HPDE6-E6E7 (cell line): Measurements from ENCODE around the gene NOXRED1.

Experiments used
- DNase-seq: peaks from one replicate; pipeline ENCODE4 v3.0.0; 2011; ENCODE audit warnings: missing footprints; ENCODE audit errors: extremely low spot score

NOXRED1 gene

DNA sequence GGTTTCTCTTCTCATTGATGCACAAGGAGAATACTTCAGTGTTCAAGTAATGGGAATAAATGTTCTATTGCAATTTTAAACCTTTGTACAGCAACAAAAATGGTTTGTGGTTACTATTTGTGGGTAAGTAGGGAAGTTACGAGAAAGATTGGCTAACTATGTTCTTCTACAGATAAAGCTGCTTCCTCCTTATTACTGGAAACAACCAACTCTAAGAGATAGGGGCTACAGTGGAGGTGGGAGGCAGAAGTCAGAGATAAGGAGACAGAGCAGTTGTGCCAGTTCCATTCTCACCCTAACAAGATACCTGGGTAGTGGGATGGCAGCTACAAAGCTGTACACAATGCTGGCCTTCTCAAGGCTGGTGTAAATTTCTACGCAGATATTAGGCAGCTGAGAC lies 16.2 kb downstream of the NOXRED1 start:
- DNase-seq, result no peak

DNA sequence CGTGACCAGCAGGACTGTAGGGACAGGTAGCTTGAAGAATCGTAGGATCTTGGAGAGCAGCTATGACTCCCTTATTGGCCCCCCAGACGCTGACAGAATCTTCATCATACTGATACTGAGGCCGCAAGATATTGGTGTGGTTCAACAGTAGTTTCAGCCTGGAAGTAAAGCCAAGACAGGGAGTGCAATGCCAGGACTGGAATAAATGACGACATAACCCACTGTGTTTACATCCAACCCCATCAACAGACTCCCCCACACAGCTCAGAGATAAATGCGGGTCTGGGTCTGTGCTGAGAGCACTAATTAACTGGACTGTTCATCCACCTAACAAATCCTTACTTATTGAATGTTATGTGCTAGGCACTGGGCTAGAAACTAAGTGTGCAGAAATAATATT lies 16.6 kb downstream of the NOXRED1 start:
- DNase-seq, result no peak

DNA sequence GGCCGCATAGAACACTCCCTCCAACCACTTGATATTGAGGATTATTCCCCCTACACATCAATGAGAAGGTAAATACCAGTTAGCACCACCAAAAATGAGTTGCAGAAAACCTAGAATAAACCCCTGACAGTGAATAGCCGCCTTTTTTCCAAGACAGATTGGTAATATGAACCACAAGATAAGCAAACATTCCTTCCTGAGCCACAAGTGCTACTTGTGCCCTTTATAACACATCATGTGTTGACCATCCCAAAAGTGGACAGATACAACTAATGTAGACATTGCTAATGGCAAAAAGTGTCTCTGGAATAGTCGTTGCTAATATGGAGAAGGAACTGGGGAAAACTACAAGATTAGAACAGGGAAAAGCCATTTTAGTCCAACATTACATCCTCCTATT lies 17.2 kb downstream of the NOXRED1 start:
- no peak for DNase-seq

DNA sequence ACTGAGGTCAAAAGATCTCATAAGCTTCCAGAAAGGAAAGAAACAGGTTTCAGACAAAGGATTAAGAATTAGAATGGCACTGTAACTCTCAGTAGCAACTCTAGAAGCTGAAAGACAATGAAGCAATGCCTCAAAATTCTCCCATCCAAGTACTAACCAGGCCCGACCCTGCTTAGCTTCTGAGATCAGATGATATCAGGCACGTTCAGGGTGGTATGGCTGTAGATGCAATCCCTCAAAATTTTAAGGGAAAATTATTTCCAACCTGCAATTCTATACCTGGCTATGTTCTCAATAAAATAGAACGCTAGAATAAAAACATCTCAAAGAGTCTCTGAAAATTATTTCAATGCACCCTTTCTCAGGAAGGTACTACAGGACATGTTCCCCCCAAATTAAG lies 19.6 kb downstream of the NOXRED1 start:
- DNase-seq, result no peak

DNA sequence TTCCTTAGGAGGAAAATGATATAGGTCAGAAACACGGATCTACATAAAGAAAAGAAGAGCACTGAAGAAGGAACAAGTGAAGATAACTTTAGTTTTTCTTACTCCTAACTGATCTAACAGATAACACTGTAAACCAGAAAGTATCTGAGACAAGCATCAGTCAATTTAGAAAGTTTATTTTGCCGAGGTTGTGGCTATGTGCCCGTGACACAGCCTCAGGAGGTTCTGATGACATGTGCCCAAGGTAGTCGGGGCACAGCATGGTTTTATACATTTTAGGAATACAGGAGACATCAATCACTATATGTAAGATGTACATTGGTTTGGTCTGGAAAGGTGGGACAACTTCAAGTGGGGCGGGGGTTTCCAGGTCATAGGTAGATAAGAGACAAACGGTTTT lies 23.1 kb downstream of the NOXRED1 start:
- no peak for DNase-seq

DNA sequence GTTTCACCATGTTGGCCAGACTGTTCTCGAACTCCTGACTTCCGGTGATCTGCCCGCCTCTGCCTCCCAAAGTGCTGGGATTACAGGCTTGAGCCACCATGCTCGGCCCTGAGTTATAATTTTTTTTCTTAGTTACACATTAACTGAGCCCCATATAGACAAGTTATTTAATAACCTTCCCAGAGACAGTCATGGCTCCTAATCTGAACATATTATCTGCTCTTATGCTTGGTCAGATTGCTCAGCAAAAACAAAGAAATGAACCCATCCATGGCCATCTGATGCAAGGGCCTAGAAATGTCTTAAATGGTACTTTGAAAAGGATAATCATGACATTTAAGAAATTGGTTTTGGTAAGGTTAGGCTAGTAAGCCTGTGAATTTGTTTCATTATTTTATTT lies 33.1 kb downstream of the NOXRED1 start:
- DNase-seq, result no peak

DNA sequence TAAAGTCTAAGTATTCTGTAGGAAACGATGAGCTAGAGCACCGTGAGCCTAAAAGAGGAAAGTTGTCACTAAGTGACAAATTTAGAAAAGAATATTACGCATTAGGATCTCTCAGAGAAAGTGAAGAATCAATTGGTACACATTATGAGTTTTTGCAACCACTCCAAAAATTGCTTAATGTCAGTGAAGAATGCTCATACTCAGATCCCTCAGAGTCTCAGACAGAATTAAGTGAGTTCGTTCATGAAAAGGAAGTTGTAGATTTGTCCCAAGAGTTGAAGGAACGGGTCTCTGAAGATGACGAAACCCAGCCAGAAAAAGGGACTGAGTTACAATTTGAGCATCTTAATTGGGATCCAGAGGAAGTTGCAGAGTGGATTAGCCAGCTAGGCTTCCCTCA lies 44.6 kb downstream of the NOXRED1 start:
- no peak for DNase-seq

DNA sequence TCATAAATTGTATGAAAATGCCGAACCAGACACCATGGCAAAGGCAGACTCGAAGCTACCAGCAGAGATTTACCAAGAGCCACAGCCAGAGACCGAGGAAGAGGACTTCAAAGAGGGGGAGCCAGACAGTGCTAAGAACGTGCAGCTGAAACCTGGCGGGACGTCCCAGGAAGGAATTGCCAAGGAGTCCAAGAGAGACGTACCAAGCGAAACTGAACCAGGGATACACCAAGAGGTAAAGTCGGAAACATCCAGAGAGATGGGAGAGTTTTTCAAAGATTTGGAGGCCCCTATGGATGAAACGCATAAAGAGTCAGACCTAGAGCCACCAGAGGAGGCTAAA lies 45.9 kb downstream of the NOXRED1 start:
- no peak for DNase-seq

DNA sequence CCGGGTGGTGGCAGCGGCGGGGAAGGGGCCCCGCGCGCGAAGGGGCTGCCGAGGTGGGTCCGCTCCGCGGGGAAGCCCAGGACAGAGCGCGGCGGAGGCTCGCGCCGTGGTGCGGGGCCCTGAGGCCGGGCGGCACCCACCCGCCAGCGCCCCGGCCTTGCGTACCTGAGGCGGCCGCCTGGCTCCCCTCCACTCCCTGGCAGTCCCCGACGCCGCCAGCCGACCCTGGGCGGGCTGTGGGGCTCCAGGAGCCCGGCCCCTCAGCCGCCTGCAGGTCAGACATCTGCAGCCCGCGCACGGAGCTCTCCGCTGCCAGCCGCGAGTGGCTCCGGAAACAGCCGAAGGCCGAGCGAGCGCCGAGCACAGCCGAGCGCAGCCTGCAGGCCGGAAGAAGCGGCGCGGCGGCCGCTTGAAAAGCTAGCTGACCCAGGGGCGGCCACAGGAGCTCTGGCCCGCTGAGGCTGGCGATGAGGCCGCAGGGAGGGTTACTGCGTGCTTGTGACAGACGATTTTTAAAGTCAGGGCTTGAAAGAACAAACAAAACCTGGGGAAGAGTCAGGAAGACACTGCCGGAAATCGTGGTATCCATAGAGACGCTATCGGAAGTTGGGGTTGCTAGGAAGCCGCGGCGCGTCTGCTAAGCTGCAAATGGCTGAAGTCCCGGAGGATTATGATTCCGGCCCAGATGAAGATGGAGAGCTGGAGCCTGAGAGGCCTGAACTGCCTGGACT lies 46.4 kb downstream of the NOXRED1 start, which contains the start of the genes SAMD15 and TMED8:
TSS of gene SAMD15 (plus strand) at position 609 of the 731 bp plus-strand sequence. CDS start at position 649, 40 bp downstream.
TSS of gene TMED8 (minus strand) at position 324 of the 731 bp plus-strand sequence. CDS start at position 283, 41 bp downstream.
- DNase-seq, result peak; percentile 89

DNA sequence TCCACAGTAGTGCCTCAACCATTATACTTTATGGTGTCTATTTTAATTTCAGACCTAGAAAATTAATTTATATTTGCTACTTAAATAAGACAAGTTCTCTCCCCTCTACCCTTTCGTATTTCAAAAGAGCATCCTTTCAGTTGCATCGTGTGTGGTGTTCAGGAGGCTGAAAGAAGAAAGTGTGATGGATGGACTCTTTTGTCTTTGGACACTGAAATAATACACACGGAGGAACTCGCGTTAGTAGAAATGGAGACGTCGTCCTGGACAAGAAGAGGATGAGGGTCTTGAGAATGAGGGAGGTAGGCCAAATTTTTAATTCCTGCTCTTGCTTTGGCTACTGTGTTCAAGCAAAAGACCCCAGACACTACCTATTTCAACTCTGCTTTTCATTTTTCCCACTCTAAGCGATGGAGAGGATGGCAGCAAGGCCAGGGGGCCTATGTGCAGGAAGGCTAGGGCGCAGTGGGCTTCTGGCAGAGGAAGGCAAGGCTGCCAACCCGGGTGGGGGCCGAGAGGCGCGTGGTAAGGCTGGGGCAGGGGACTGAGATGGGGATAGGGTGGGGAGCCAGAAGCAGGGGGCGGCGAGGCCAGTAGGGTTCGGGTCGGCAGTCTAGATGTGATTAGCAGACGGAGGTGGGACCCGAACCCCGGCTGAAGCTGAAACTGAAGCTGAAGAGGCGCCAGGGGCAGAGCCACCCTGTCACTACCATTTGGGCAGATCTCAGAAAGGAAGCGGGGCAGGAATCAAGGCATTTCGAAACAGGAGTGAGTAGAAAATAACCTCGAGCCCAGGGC lies 47.2 kb downstream of the NOXRED1 start:
- peak; percentile 20 for DNase-seq

DNA sequence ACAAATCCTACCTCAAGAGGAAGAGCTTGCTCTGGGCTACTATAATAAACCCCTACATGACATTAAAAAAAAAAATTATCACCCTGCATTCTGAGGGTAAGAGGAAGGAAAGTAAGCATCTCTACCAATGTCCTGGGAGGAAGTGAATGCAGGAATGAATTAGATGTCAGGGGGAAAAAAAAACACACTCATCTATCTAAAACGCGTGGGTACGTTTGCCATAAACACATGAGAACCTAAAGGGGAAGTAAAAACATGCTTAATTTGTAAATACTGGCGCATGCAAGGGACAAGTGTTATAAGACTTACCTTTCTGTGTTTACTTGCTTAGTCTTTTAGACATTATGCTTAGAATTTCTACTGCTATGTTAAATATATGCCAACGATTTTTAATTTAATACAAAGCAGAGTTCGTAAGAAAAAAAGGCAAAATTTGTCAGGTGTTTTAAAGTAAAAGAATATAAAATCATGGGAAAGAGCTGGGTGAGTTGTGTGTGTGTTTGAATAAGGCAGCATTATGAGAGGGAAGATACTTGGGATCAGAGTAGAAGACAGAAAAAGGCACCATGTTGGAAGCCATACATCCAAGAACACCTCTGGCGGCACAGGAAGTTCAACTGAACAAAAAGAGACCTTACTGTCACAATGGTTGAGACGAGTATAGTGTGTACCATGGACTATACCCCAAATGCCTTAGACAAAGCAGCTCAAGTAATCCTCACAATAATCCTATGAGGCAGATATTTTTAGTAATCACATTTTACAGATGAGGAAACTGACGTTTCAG lies 48.0 kb downstream of the NOXRED1 start:
- DNase-seq, result no peak

DNA sequence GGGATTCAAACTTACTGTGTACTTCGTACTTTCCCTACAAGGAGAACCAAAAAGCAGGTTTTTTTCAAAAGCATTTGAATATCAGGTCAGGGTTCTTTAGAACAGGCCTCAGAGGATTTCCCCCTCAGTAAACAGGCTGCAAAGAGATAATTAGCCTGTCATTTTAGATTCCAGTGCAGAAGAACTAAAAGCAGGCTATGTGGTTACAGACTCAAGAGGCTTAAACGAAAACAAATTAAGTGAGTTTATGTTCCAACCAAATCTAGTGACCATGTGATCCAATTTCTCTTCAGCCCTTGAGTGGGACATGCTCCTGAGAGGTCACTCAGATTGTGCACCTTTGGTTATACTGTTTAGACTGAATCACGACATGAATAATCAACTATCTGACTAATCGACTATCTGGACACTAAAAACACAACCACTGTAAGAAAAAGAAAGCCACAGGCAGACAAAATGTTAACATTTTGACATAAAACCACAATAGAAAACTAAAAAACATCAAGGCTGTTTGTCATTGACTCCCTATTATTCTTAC lies 51.0 kb downstream of the NOXRED1 start:
- DNase-seq, result no peak

DNA sequence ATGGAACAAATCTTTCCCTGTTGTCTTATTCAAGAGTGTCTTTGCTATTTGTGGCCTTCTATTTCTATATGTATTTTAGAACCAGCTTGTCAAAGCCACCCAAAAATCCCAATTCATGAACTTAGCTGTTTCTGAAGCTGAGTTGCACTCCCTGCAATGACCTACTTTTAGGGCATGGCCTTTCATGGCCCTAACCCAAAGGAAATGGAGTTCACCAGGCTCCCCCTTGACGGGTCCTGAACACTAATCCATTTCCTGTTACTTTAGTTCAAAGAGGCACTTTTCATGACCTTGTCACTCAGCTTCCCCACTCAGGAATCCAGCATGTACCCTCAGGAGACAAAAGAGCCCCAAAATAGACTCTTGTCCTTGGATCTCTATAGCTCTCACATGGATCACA lies 54.0 kb downstream of the NOXRED1 start:
- DNase-seq, result no peak

DNA sequence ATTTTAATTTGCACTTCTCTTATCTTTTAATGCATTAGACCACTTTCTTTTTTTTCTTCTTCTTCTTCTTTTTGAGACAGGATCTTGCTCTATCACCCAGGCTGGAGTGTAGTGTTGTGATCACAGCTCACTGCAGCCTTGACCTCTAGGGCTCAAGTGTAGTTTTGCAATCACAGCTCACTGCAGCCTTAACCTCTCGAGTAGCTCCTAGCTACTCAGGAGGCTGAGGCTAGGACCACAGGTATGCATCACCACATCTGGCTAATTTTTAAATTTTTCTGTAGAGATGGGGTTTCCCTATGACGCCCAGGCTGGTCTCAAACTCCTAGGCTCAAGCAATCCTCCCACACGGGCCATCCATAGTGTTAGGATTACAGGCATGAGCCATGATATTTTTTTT lies 59.2 kb downstream of the NOXRED1 start:
- DNase-seq, result no peak

DNA sequence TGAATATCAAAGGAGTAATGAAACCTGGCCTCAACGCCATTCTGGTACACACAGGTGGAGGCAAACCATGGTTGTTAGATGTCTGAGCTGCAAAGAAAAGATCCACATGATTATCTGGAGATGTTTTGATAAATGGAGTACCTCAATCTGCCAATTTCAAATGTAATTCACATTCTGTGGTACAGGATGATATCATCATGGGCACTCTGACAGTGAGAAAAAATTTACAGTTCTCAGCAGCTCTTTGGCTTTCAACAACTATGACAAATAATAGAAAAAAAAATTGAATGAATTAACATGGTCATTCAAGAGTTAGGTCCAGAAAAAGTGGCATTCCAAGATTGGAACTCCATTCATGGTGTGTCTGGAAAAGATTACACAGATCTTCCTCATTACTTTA lies 63.7 kb downstream of the NOXRED1 start:
- no peak for DNase-seq

DNA sequence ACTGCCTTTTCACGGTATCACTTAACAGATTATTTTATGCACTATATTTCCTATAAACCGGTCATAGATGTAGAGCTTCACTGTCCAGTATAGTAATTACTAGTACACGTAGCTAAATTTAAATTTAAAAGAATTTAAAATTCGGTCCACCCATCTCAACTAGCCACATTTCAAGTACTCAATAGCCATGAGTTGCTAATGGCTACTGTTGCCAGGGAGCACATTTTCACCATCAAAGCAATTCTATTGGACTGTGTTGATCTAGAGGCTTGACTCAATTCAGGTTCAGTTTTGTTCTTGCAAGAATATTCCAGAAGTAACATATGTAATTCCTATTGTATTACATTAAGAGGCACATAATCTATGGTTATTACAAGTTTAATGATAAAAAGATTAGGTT lies 66.4 kb downstream of the NOXRED1 start:
- no peak for DNase-seq

DNA sequence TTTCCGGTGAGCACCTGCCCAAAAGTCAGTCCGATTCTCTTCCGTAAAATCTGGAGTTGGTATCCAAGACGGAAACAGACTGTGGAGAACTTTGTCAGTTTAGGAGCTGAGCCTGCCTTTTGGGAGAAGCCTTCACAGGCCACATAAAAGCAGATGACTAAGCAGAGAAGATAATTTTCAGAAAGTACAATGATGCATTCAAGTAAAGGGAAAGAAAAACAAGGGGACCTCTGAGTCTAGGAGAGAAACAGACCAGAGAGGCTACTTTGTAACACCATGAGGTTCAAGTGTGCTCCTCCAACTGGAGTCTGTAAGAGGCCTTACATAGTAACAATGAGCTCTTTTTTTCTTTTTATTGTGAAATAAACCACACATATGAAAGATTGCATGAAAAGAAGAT lies 67.5 kb downstream of the NOXRED1 start:
- DNase-seq, result no peak

DNA sequence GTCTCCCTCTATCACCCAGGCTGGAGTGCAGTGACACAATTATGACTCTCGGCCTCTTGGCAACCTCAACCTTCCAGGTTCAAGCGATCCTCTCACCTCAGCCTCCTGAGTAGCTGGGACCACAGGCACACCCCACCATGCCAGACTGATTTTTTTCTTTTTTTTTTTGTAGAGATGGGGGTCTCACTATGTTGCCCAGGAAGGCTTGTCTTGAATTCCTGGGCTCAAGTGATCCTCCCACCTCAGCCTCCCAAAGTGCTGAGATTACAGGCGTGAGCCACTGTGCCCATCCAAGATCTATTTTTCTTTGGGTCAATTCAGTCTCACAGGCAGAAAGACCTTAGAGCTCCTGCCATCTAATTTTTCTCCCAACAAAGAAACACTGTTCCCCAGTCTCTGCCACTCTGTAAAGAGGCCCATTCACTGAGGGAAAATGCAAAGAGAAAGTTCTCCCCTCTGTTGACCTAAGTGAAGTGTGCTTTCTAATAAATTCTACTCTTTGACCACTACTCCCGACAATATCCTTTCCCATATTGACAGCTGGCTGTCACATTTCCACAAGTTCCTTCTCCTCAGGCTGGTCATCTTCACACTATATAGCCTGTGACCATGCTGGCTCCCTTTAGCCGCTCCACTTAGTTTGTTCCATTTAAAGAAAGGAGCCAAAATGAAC lies 69.7 kb downstream of the NOXRED1 start:
- DNase-seq, result no peak

DNA sequence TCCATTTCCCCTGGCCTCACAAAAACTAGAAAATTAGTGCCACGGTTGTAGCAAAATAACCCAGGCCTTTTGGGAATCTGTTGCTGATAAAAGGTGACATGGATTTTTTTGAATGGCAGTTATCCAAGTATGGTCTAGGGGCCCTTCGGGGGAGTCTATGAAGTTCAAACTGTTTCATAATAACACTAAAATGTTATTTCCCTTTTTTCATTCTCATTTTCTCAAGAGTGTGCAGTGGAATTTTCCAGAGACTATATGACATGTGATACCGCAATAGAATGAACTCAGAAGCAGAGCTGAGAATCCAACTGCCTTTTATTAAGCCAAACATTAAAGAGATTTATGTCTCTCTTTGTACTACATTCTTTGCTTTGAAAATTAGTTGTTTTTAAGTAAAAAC lies 75.6 kb downstream of the NOXRED1 start:
- DNase-seq, result no peak

DNA sequence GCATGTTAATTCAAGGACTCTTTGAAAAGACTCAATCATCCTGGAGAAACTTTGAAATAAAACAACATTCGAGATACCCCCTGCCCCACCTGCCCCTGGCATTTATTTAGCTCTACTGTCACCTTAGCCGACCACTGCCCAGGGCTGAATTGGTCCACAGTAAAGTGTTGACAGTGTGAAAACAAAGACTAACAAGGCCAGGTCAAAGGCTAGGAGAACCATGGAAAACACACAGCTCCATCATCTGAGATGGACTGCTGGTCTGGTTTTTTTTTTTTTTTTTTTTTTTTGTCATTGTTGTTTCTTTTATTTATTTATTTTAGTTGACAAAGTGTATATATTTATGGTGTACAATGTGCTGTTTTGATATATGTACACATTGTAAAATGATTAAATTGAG lies 76.8 kb downstream of the NOXRED1 start:
- DNase-seq, result no peak

DNA sequence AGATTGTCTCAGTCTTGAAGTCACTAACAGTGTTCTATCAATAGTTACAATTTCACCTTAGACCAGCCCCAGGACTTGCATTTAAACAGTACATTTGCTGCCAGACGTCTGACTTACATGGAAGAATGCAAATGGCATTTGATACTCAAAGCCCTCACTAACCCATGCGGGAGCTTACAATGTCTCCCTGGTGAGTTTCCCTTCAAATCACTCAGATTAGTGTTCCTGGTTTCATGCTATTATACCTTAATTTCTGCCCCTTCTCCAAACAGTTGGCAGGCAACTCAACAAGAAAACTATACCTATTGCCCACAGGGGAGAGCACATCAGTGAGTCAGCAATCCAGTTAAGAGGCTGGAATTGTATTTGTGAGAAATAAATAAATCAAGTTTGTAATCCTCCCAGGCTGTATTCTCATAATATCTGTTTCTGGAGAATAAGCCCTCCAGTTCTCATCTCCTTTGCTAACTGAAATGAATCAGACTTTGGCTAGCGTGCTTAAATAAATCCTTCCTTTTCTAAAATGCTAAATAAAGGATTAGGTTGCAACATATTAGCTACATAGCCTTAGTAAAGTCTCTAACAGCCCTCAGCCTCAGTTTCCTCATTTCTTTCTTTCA lies 78.8 kb downstream of the NOXRED1 start:
- no peak for DNase-seq
